Panc1 (cell line): ENCODE measurements around the gene SYT1. TPM values are rescaled to one million over a fixed set of nuclear protein-coding genes. Genes with fewer than 3 reads are reported as not detected.

Experiments
- ATAC-seq: fragments of 200-7000 bp; cut with Tn5 transposase; 2 replicates; pipeline ENCODE4 v1.9.1; 2020; ENCODE audit warnings: mild to moderate bottlenecking, moderate library complexity
- BruUV-seq: library from RNA; stranded (reverse); fragments of 400-500 nt; replicated peaks from 2 replicates; lab custom pipeline; 2021; lab: Mats Ljungman, UMichigan
- CTCF ChIA-PET: fragments of 300-600 bp; sonication (Branson Sonifier 250); formaldehyde crosslinking; loops from one replicate; lab custom pipeline; 2022; ENCODE audit warnings: antibody characterized with exemption; lab: Charles Lee
- POLR2A ChIA-PET: fragments of 300-600 bp; sonication (Branson Sonifier 250); formaldehyde crosslinking; loops from one replicate; lab custom pipeline; 2022; ENCODE audit warnings: antibody characterized with exemption; lab: Charles Lee
- DNase-seq: peaks from one replicate; pipeline ENCODE4 v3.0.0-alpha.2; 2010; ENCODE audit warnings: low read depth, low spot score
- H3K27ac ChIP-seq: 2 replicates; pipeline ENCODE4 v1.5.1; 2011; ENCODE audit warnings: mild to moderate bottlenecking, low read length, inconsistent platforms
- H3K27me3 ChIP-seq: fragments of 200-500 bp; sonication (Bioruptor generic); 2 replicates; pipeline ENCODE4 v1.6.0; 2014; ENCODE audit warnings: low read length, inconsistent platforms; ENCODE audit not compliant: control insufficient read depth, insufficient read depth
- H3K36me3 ChIP-seq: fragments of 200-500 bp; sonication (Bioruptor generic); 2 replicates; pipeline ENCODE4 v1.5.1; 2014; ENCODE audit warnings: inconsistent platforms, mild to moderate bottlenecking, low read length, moderate library complexity; ENCODE audit not compliant: control insufficient read depth, insufficient read depth
- H3K4me1 ChIP-seq: 2 replicates; pipeline ENCODE4 v1.5.1; 2011; ENCODE audit warnings: inconsistent platforms, mild to moderate bottlenecking, low read length, moderate library complexity; ENCODE audit not compliant: control insufficient read depth, insufficient read depth
- H3K4me3 ChIP-seq, 2 experiments: 2 replicates each; pipeline ENCODE4 v1.5.1; 2011 to 2012; ENCODE audit warnings: low read depth in 2 of 2, low read length in 2 of 2, mild to moderate bottlenecking in 2 of 2, inconsistent platforms in 1 of 2, moderate library complexity in 1 of 2
- H3K9me3 ChIP-seq: fragments of 200-500 bp; sonication (Bioruptor generic); 2 replicates; pipeline ENCODE4 v1.5.1; 2014; ENCODE audit warnings: low read depth, mild to moderate bottlenecking, inconsistent platforms, low read length, moderate library complexity; ENCODE audit not compliant: control insufficient read depth, insufficient read depth
- POLR2AphosphoS5 ChIP-seq: IDR thresholded peaks from 2 replicates; pipeline ENCODE4 v1.6.1; 2012; ENCODE audit warnings: mild to moderate bottlenecking, low read depth, low read length, moderate library complexity
- SIN3A ChIP-seq: IDR thresholded peaks from 2 replicates; pipeline ENCODE4 v1.6.1; 2012; ENCODE audit warnings: low read depth, mild to moderate bottlenecking, low read length, moderate library complexity, borderline replicate concordance; ENCODE audit not compliant: insufficient read depth
- TCF7L2 ChIP-seq: IDR thresholded peaks from 2 replicates; pipeline ENCODE4 v1.6.1; 2011; ENCODE audit warnings: mild to moderate bottlenecking, low read depth, low read length, inconsistent platforms
- in situ Hi-C: cut with HindIII; loops from 2 replicates; pipeline ENCODE4 v1.10.0; 2016; ENCODE audit warnings: low sequenced_read_pairs, low pct_unique_long_range_greater_than_20kb
- intact Hi-C: fragments of 100-400 bp; cut with micrococcal nuclease; formaldehyde crosslinking; loops from one replicate; pipeline ENCODE4 v1.10.0; 2022; ENCODE audit not compliant: unreplicated experiment
- total RNA-seq: library from RNA; stranded (reverse); gene quantifications from one replicate; pipeline ENCODE4 v1.2.1, GENCODE V29; 2021; ENCODE audit not compliant: unreplicated experiment
- TF ChIP-seq, protein P1 (sequence below): fragments of 450-650 bp; IDR thresholded peaks from 2 replicates; pipeline ENCODE4 v1.5.1; 2017; ENCODE audit warnings: mild to moderate bottlenecking
- TF ChIP-seq, protein P2 (sequence below), 2 experiments: IDR thresholded peaks; 2 replicates each; pipeline ENCODE4 v1.6.1; 2011 to 2012; ENCODE audit warnings: low read depth in 2 of 2, control low read depth in 1 of 2, low read length in 1 of 2, mild to moderate bottlenecking in 1 of 2, moderate library complexity in 1 of 2; ENCODE audit not compliant: insufficient read depth in 1 of 2

SYT1 gene
- total RNA-seq, 1 experiment from 2014 or later: 3.0 TPM

DNA sequence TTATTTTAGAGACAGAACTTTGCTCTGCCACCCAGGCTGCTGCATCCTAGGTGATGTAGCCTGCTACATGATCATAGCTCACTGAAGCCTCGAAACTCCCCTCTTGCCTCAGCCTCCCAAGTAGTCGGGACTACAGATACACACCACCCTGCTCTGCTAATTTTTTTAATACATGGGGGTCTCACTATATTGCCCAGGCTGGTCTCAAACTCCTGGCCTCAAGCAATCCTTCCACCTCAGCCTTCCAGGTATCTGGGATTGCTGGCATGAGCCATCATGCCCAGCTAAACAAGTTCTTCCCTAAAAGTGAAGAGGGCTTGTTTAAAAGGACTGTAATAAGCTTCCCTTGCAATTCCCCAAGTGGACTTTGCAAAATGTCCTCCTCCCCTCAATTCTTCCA lies 515.8 kb downstream of the SYT1 start:
- POLR2A ChIA-PET: no interaction called here
- Histone ChIP-seq H3K4me3 (no peak overlapping the region), H3K27me3 (no peaks in the 10 kb centered on the region), H3K9me3 (no peaks in the 10 kb centered on the region), H3K27ac (no peak overlapping the region), H3K36me3 (no peaks in the 10 kb centered on the region), H3K4me1 (no peaks in the 10 kb centered on the region)
- CTCF ChIA-PET: no interaction called here
- BruUV-seq: no TSS peak
- intact Hi-C loops (no loop called here), in situ Hi-C loops (no loop called here)
- DNase-seq: no peak
- ATAC-seq: no peak
- no peak for TF ChIP-seq SIN3A
- no peak for TF ChIP-seq POLR2AphosphoS5
- TF ChIP-seq, protein P1, sequence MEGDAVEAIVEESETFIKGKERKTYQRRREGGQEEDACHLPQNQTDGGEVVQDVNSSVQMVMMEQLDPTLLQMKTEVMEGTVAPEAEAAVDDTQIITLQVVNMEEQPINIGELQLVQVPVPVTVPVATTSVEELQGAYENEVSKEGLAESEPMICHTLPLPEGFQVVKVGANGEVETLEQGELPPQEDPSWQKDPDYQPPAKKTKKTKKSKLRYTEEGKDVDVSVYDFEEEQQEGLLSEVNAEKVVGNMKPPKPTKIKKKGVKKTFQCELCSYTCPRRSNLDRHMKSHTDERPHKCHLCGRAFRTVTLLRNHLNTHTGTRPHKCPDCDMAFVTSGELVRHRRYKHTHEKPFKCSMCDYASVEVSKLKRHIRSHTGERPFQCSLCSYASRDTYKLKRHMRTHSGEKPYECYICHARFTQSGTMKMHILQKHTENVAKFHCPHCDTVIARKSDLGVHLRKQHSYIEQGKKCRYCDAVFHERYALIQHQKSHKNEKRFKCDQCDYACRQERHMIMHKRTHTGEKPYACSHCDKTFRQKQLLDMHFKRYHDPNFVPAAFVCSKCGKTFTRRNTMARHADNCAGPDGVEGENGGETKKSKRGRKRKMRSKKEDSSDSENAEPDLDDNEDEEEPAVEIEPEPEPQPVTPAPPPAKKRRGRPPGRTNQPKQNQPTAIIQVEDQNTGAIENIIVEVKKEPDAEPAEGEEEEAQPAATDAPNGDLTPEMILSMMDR: no peak
- TF ChIP-seq TCF7L2: no peak
- TF ChIP-seq, protein P2, sequence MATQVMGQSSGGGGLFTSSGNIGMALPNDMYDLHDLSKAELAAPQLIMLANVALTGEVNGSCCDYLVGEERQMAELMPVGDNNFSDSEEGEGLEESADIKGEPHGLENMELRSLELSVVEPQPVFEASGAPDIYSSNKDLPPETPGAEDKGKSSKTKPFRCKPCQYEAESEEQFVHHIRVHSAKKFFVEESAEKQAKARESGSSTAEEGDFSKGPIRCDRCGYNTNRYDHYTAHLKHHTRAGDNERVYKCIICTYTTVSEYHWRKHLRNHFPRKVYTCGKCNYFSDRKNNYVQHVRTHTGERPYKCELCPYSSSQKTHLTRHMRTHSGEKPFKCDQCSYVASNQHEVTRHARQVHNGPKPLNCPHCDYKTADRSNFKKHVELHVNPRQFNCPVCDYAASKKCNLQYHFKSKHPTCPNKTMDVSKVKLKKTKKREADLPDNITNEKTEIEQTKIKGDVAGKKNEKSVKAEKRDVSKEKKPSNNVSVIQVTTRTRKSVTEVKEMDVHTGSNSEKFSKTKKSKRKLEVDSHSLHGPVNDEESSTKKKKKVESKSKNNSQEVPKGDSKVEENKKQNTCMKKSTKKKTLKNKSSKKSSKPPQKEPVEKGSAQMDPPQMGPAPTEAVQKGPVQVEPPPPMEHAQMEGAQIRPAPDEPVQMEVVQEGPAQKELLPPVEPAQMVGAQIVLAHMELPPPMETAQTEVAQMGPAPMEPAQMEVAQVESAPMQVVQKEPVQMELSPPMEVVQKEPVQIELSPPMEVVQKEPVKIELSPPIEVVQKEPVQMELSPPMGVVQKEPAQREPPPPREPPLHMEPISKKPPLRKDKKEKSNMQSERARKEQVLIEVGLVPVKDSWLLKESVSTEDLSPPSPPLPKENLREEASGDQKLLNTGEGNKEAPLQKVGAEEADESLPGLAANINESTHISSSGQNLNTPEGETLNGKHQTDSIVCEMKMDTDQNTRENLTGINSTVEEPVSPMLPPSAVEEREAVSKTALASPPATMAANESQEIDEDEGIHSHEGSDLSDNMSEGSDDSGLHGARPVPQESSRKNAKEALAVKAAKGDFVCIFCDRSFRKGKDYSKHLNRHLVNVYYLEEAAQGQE (IDR thresholded peaks at IDR 0.05; ENCODE audit: insufficient read depth in 1 of 2, low read depth in 2 of 2, low read length in 1 of 2): no peak

DNA sequence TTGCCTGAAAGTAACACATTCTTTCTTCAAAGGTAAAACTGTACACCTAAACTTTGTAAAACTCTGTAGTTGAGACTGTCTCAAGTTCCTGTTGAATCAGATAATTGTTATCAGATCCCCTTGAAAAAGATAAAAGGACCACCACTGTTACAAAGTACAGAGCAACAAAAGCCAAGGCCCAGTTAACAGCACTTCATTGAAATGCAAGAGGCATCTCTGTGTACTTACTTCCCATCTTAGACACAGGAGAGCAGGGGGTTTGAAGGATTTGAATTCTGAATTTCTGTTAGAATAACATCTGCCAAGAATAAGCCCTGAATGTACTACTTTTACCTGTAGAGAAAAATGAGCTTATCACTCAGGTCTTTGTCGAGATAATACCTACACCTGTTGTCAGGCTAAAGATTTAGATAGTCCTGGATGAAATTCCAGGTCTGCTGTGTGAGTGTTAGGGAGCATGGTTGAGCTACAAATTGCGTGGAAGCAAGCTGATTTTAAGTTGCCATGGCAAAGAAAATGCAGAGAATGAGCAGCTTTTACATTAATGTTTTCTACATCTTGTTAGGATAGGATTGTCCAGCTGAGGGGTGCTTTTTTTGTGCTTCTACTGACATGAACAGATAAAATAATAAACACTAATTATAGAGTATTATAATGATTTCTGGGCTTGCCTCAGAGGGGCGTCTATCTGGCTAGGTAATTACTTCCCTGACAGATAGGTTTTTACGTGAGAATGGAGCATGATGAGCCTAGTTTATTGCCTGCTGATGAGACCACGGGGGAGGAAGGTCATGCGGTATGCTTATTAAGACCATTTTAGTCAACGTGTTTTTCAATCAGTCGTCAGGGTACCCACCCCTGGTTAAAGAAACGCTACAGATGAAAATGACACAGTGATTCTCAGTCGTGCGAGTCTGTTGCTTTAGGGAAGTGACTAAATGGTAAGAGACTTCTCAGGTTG lies 517.0 kb downstream of the SYT1 start:
- intact Hi-C loops (no loop called here), in situ Hi-C loops (no loop called here)
- Histone ChIP-seq H3K36me3 (no peaks in the 10 kb centered on the region), H3K27ac (no peak overlapping the region), H3K4me1 (no peaks in the 10 kb centered on the region), H3K27me3 (no peaks in the 10 kb centered on the region), H3K4me3 (no peak overlapping the region), H3K9me3 (no peaks in the 10 kb centered on the region)
- no peak for DNase-seq
- BruUV-seq: no TSS peak
- TF ChIP-seq SIN3A (no peak), POLR2AphosphoS5 (no peak), TCF7L2 (no peak)
- TF ChIP-seq, protein P2 (IDR thresholded peaks at IDR 0.05; ENCODE audit: insufficient read depth in 1 of 2, low read depth in 2 of 2, low read length in 1 of 2): no peak
- ATAC-seq: no peak
- ChIA-PET CTCF (no interaction called here), POLR2A (no interaction called here)
